Thyroid gland (tissue), 4 donors: ENCODE measurements around the gene HAUS6. TPM values are rescaled to one million over a fixed set of nuclear protein-coding genes. Genes with fewer than 3 reads are reported as not detected.

Experiments
- DNase-seq, 2 donors: peaks; one replicate each; pipeline ENCODE4 v3.0.0-alpha.2; 2019
- H3K27ac ChIP-seq, 3 donors: fragments of 200-600 bp; sonication (generic); 1 replicate in 2 of 3; 2 replicates in 1 of 3; pipeline ENCODE4 v1.5.1; 2016 to 2019; ENCODE audit warnings: mild to moderate bottlenecking in 1 of 3, moderate library complexity in 1 of 3
- H3K27me3 ChIP-seq: fragments of 200-600 bp; sonication (generic); one replicate; pipeline ENCODE4 v1.5.1; 2019
- H3K36me3 ChIP-seq, 2 donors: fragments of 200-600 bp; sonication (generic); one replicate each; pipeline ENCODE4 v1.5.1; 2016 to 2019
- H3K4me1 ChIP-seq, 2 donors: fragments of 200-600 bp; sonication (generic); one replicate each; pipeline ENCODE4 v1.5.1; 2017 to 2019
- H3K4me3 ChIP-seq, 3 donors: fragments of 200-600 bp; sonication (generic); replicated peaks in 1 of 3; 1 replicate in 2 of 3; 2 replicates in 1 of 3; pipeline ENCODE4 v1.5.1; 2016; ENCODE audit warnings: mild to moderate bottlenecking in 1 of 3
- H3K9me3 ChIP-seq: fragments of 200-600 bp; sonication (generic); one replicate; pipeline ENCODE4 v1.5.1; 2017
- POLR2A ChIP-seq, 2 donors: fragments of 450-650 bp; IDR thresholded peaks; one replicate each; pipeline ENCODE4 v1.6.1; 2017; ENCODE audit warnings: antibody characterized with exemption in 2 of 2, mild to moderate bottlenecking in 2 of 2, moderate library complexity in 1 of 2
- WGBS, 2 donors: methylation state at CpG; one replicate each; pipeline ENCODE4 v1.1.5; 2017; 5-methylcytosine and 5-hydroxymethylcytosine counted together
- intact Hi-C: fragments of 100-400 bp; cut with DNase I; formaldehyde crosslinking; loops from one replicate; pipeline ENCODE4 v1.15.1; 2023
- total RNA-seq, 4 donors: library from RNA; depleted of rRNA; stranded (reverse); fragments of >200 nt; gene quantifications; one replicate each; pipeline ENCODE4 v1.2.3, GENCODE V29; 2016
- TF ChIP-seq, protein P1 (sequence below), 6 experiments: fragments of 200-600 bp in 3 of 6; fragments of 450-650 bp in 3 of 6; sonication (generic) in 3 of 6; IDR thresholded peaks; one replicate each; pipeline ENCODE4 v1.5.1; 2016 to 2019; ENCODE audit warnings: antibody characterized with exemption in 6 of 6, mild to moderate bottlenecking in 2 of 6, inconsistent platforms in 1 of 6, moderate library complexity in 1 of 6

The HAUS6 gene
- total RNA-seq, 4 donors from 2014 or later, result 5.9 to 8.5 (median 7.9) TPM

DNA sequence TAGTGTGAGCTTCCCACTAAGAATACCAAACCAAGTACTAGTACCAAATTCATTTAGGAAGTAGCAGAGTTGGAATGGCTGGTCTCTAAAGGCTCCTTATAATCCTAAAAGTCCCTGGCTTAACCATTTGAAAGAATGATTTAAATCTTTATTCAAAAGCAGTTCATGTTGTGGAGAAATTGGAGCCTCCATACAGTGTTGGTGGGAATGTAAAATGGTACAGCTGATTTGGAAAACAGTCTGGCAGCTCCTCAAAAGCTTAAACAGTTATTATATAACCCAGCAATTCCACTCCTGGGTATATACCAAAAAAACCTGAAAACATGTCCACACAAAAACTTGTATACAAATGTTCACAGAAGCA is 21.7 kb upstream of the HAUS6 start:
- Histone ChIP-seq H3K36me3 (peaks cover 21 to 23% of the 10 kb centered on the region in 2 donors), H3K9me3 (no peaks in the 10 kb centered on the region), H3K27me3 (no peaks in the 10 kb centered on the region), H3K4me1 (peaks cover 0 to 13% of the 10 kb centered on the region in 2 donors), H3K4me3 (no peak overlapping the region), H3K27ac (peak overlapping the region in 1 of 3 donors; percentile 50)
- intact Hi-C loops, result no loop called here
- DNase-seq, result no peak
- no peak for TF ChIP-seq POLR2A (IDR thresholded peaks at IDR 0.05)
- TF ChIP-seq, protein P1, sequence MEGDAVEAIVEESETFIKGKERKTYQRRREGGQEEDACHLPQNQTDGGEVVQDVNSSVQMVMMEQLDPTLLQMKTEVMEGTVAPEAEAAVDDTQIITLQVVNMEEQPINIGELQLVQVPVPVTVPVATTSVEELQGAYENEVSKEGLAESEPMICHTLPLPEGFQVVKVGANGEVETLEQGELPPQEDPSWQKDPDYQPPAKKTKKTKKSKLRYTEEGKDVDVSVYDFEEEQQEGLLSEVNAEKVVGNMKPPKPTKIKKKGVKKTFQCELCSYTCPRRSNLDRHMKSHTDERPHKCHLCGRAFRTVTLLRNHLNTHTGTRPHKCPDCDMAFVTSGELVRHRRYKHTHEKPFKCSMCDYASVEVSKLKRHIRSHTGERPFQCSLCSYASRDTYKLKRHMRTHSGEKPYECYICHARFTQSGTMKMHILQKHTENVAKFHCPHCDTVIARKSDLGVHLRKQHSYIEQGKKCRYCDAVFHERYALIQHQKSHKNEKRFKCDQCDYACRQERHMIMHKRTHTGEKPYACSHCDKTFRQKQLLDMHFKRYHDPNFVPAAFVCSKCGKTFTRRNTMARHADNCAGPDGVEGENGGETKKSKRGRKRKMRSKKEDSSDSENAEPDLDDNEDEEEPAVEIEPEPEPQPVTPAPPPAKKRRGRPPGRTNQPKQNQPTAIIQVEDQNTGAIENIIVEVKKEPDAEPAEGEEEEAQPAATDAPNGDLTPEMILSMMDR (IDR thresholded peaks at IDR 0.05), result no peak

DNA sequence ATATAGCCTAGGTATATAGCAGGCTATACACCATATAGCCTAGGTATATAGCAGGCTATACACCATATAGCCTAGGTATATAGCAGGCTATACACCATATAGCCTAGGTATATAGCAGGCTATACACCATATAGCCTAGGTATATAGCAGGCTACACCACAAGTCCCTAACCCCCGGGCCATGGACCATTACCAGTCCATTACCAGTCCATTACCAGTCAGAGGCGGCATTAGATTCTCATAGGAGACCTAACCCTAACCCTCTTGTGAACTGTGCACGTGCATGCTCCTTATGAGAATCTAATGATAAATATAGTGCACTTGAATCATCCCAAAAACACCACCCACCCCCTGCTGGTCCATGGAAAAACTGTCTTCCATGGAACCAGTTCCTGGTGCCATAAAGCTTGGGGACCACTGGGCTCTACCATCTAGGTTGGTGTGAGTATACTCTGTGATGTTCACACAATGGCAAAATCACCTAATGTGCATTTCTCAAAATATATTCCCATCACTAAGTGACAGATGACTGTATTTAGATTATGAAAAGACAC is 19.9 kb upstream of the HAUS6 start:
- intact Hi-C loops, result no loop called here
- H3K4me3 ChIP-seq, result no peak overlapping the region
- H3K9me3 ChIP-seq, result no peaks in the 10 kb centered on the region
- no peak overlapping the region for H3K27ac ChIP-seq
- no peak for DNase-seq
- 92 to 94% methylated on average over 3 of the region's 3 CpGs for WGBS, 2 donors
- no peak for TF ChIP-seq POLR2A (IDR thresholded peaks at IDR 0.05)
- TF ChIP-seq, protein P1 (IDR thresholded peaks at IDR 0.05), result no peak
- H3K4me1 ChIP-seq, result no peaks in the 10 kb centered on the region
- H3K36me3 ChIP-seq, result peaks cover 38 to 41% of the 10 kb centered on the region in 2 donors
- no peaks in the 10 kb centered on the region for H3K27me3 ChIP-seq

DNA sequence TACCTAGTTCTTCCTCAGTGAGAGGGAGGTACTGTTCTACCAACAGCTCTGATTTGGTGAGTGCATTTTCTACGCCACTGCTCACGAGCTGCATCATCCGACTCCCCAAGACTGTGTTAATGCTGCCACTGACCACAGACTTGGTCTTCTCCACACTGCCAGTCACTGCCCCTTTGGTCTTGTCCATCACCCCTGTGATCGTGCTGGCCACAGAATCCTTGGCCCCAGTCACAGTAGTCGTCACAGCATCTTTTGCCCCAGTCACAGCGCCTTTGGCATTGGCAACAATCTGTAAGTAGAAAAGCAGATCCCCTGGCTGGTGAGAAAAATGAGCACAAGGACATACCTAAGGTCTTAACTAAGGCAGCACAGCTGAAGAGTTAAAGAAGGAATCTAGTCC is 18.2 kb upstream of the HAUS6 start:
- Histone ChIP-seq H3K27ac (no peak overlapping the region), H3K4me3 (no peak overlapping the region), H3K27me3 (no peaks in the 10 kb centered on the region), H3K36me3 (peaks cover 48 to 56% of the 10 kb centered on the region in 2 donors), H3K4me1 (no peaks in the 10 kb centered on the region), H3K9me3 (no peaks in the 10 kb centered on the region)
- WGBS, 2 donors, result 94 to 96% methylated on average over 6 of the region's 6 CpGs
- DNase-seq, result no peak
- no peak for TF ChIP-seq POLR2A (IDR thresholded peaks at IDR 0.05)
- TF ChIP-seq, protein P1 (IDR thresholded peaks at IDR 0.05), result no peak
- intact Hi-C loops, result no loop called here

DNA sequence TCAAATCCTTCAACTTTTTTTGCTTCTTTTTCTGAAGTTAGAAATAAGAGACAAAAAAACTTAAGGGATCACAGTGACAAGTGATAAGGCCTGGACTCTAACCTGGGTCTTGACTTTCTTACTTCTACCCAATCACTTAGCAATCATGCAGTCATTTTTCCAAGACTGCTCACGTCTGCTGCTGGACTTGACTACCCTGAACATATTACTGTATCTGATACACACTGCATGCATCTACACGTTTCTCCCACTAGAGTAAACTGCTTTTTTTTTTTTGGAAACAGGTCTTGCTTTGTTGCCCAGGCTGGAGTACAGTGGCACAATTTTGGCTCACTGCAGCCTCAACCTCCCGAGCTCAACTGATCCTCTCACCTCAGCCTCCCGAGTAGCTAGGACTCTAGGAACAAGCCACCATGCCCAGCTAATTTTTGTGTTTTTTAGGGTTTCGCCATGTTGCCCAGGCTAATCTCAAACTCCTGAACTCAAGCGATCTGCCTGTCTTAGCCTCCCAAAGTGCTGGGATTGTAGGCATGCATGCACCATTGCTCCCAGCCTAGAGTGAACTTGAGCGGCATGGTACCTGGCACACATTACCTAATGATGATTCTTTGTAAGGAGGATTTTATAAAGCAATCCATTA is 17.2 kb upstream of the HAUS6 start:
- 92 to 94% methylated on average over 7 of the region's 7 CpGs for WGBS, 2 donors
- H3K36me3 ChIP-seq, result peaks cover 45 to 56% of the 10 kb centered on the region in 2 donors
- TF ChIP-seq POLR2A (IDR thresholded peaks at IDR 0.05), result no peak
- TF ChIP-seq, protein P1 (IDR thresholded peaks at IDR 0.05), result no peak
- DNase-seq, result no peak
- no peaks in the 10 kb centered on the region for H3K4me1 ChIP-seq
- H3K27me3 ChIP-seq, result no peaks in the 10 kb centered on the region
- H3K4me3 ChIP-seq, result no peak overlapping the region
- no peaks in the 10 kb centered on the region for H3K9me3 ChIP-seq
- intact Hi-C loops, result no loop called here
- H3K27ac ChIP-seq, result no peak overlapping the region

DNA sequence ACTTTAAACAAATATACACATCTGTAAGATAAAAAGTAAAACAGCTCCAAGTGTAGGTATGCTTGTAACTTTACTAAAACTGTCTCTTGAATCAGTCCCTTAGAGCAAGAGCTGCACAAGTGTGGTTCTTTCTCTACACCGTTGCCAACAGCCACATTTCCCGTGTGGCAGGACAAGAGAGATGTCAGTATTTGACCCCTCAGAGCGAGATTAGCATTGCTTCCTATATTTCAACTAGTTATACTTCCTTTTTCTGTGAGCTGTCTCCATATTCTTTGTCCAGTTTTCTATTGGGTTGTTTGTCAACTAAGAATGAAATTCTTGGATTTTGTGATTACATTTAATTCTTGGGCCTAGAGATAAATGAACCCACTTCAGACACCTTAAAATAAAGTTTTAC is 16.5 kb upstream of the HAUS6 start:
- WGBS, 2 donors, result 63 to 72% methylated on average over 3 of the region's 3 CpGs
- DNase-seq, result no peak
- Histone ChIP-seq H3K27ac (no peak overlapping the region), H3K9me3 (no peaks in the 10 kb centered on the region), H3K4me3 (no peak overlapping the region), H3K36me3 (peaks cover 44 to 56% of the 10 kb centered on the region in 2 donors), H3K4me1 (no peaks in the 10 kb centered on the region), H3K27me3 (no peaks in the 10 kb centered on the region)
- TF ChIP-seq, protein P1 (IDR thresholded peaks at IDR 0.05), result no peak
- no peak for TF ChIP-seq POLR2A (IDR thresholded peaks at IDR 0.05)
- intact Hi-C loops, result no loop called here
